HepG2 (cell line): ENCODE measurements around the gene NYNRIN. TPM values are rescaled to one million over a fixed set of nuclear protein-coding genes. Genes with fewer than 3 reads are reported as not detected.
A peak's percentile ranks its signal among the peaks of the same experiment; 100 is the strongest.

Experiments used
- CEBPB ChIP-seq: IDR thresholded peaks from 2 replicates; pipeline ENCODE4 v1.6.1; 2011; ENCODE audit warnings: low read depth, low read length, improper control_type of control experiment, borderline replicate concordance
- EEA1 ChIP-seq: sonication (generic); formaldehyde crosslinking; IDR thresholded peaks from 2 replicates; pipeline ENCODE4 v1.5.1; 2020; ENCODE audit warnings: mild to moderate bottlenecking, missing genetic modification reagents, borderline replicate concordance
- EHMT2 ChIP-seq: fragments of 200-600 bp; sonication (generic); IDR thresholded peaks from 2 replicates; pipeline ENCODE4 v1.7.0; 2017; ENCODE audit warnings: antibody characterized with exemption, low read depth, low read length, borderline replicate concordance
- FOXA1 ChIP-seq, 2 experiments: fragments of 450-650 bp in 1 of 2; sonication (generic) in 1 of 2; formaldehyde crosslinking in 1 of 2; IDR thresholded peaks; 2 replicates each; pipeline versions ENCODE4 v1.4.0 to v1.6.1; 2016 to 2020; ENCODE audit warnings: missing genetic modification reagents in 1 of 2
- FOXK2 ChIP-seq: fragments of 450-650 bp; IDR thresholded peaks from 2 replicates; pipeline ENCODE4 v1.6.1; 2016
- HDAC6 ChIP-seq: fragments of 200-600 bp; sonication (generic); IDR thresholded peaks from 2 replicates; pipeline ENCODE4 v1.7.0; 2017; ENCODE audit warnings: mild to moderate bottlenecking, antibody characterized with exemption, low read length, low read depth
- LCORL ChIP-seq, 2 experiments: fragments of 450-650 bp in 1 of 2; sonication (generic) in 1 of 2; formaldehyde crosslinking in 1 of 2; IDR thresholded peaks; 2 replicates each; pipeline versions ENCODE4 v1.5.0 to v1.6.1; 2017 to 2020; ENCODE audit warnings: antibody characterized with exemption in 1 of 2, missing genetic modification reagents in 1 of 2
- NAIF1 ChIP-seq: sonication (generic); formaldehyde crosslinking; IDR thresholded peaks from 2 replicates; pipeline ENCODE4 v1.5.0; 2020; ENCODE audit warnings: mild to moderate bottlenecking, missing genetic modification reagents, borderline replicate concordance
- NCOA1 ChIP-seq: sonication (generic); formaldehyde crosslinking; IDR thresholded peaks from 2 replicates; pipeline ENCODE4 v1.9.0; 2021; ENCODE audit warnings: missing genetic modification reagents
- NR2F6 ChIP-seq, 2 experiments: IDR thresholded peaks; 2 replicates each; pipeline ENCODE4 v1.6.1; 2016; ENCODE audit warnings: antibody characterized with exemption in 1 of 2, mild to moderate bottlenecking in 1 of 2
- PAF1 ChIP-seq: IDR thresholded peaks from 2 replicates; pipeline ENCODE4 v1.6.1; 2016; ENCODE audit warnings: missing genetic modification reagents, missing compliant biosample characterization
- RARA ChIP-seq: IDR thresholded peaks from 2 replicates; pipeline ENCODE4 v1.6.1; 2016; ENCODE audit warnings: missing genetic modification reagents, missing compliant biosample characterization
- REL ChIP-seq: sonication (generic); formaldehyde crosslinking; conservative IDR thresholded peaks from 2 replicates; pipeline ENCODE4 v1.8.0; 2022; ENCODE audit warnings: mild to moderate bottlenecking, missing genetic modification reagents, moderate library complexity
- REXO4 ChIP-seq: sonication (generic); formaldehyde crosslinking; IDR thresholded peaks from 2 replicates; pipeline ENCODE4 v1.8.0; 2022; ENCODE audit warnings: missing genetic modification reagents, mild to moderate bottlenecking, borderline replicate concordance
- YEATS4 ChIP-seq: sonication (generic); formaldehyde crosslinking; IDR thresholded peaks from 2 replicates; pipeline ENCODE4 v1.4.0; 2020; ENCODE audit warnings: missing genetic modification reagents, borderline replicate concordance
- ZBTB49 ChIP-seq: sonication (generic); formaldehyde crosslinking; IDR thresholded peaks from 2 replicates; pipeline ENCODE4 v1.4.0; 2020; ENCODE audit warnings: missing genetic modification reagents, borderline replicate concordance
- ZNF136 ChIP-seq: sonication (generic); formaldehyde crosslinking; IDR thresholded peaks from 2 replicates; pipeline ENCODE4 v1.8.1; 2022; ENCODE audit warnings: low read depth, mild to moderate bottlenecking, moderate library complexity, missing genetic modification reagents
- ZNF335 ChIP-seq: sonication (generic); formaldehyde crosslinking; IDR thresholded peaks from 2 replicates; pipeline ENCODE4 v1.4.0; 2020; ENCODE audit warnings: missing genetic modification reagents
- polyA plus RNA-seq, 8 experiments: library from polyadenylated mRNA; depleted of rRNA in 3 of 8; stranded (reverse) in 7 of 8; unstranded in 1 of 8; fragments of >200 nt; fragmentation: Illumina TruSeq in 4 of 8; extraction: Trizol in 4 of 8; gene quantifications; 2 replicates each; pipeline versions ENCODE4 v1.2.1 to v1.2.3, GENCODE V29; 2011 to 2016; ENCODE audit warnings: low read depth in 4 of 8, missing spikeins in 1 of 8, mixed read lengths in 1 of 8; ENCODE audit not compliant: insufficient read depth in 1 of 8
- total RNA-seq, 5 experiments: library from RNA; depleted of rRNA; stranded (reverse); fragments of >200 nt; fragmentation: Illumina TruSeq; extraction: Trizol; gene quantifications; 2 replicates each; pipeline ENCODE4 v1.2.3, GENCODE V29; 2016; ENCODE audit warnings: low read depth in 1 of 5
- TF ChIP-seq, protein P1 (sequence below): sonication (generic); formaldehyde crosslinking; IDR thresholded peaks from 2 replicates; pipeline ENCODE4 v1.4.0; 2020; ENCODE audit warnings: low read depth, missing genetic modification reagents
- TF ChIP-seq, protein P2 (sequence below): sonication (generic); formaldehyde crosslinking; IDR thresholded peaks from 2 replicates; pipeline ENCODE4 v1.5.1; 2020; ENCODE audit warnings: mild to moderate bottlenecking, missing genetic modification reagents, moderate library complexity
- TF ChIP-seq, protein P3 (sequence below): sonication (generic); formaldehyde crosslinking; IDR thresholded peaks from 2 replicates; pipeline ENCODE4 v1.5.0; 2020; ENCODE audit warnings: missing genetic modification reagents

The NYNRIN gene
- total and polyA plus RNA-seq, 2 of the 13 experiments (the other 11 are each of a cell fraction or from before 2014, with no cell fraction given): 0.63 to 1.1 TPM

DNA sequence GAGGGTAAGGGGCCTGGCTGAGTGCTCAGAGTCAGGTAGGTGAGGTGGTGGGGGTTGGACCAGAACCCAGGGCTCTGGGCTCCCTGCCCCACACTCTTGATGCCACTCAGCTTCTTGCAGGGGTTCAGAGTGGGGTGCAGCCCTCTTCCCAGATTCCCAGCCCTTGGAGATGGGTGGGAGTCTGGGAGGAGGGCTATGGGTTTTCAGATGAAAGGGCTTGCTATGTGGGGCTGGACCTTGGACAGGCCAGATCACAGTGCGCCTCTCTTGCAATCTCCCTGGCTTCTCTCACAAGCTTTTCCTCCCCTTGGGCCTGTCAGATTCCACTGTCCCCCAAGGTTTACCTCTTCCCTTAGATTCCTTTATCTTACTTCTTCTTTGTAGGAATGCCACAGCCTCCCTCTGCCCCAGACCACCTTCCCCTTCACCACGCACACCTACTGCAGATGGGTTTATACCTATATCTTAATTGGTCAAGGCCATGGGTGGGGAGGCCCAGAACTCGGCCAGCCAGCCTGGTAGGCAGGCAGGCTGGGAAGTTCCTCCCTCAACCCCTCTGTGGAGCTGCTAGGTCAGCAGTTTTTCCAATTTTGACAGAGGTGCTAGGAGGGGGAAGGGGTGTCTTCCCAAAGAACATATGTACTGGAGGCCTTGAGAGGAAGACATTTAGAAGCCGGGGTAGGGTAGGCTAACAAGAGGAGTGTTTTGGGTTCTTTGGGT lies 1.4 kb downstream of the NYNRIN start (continued):
- TF ChIP-seq, protein P1, sequence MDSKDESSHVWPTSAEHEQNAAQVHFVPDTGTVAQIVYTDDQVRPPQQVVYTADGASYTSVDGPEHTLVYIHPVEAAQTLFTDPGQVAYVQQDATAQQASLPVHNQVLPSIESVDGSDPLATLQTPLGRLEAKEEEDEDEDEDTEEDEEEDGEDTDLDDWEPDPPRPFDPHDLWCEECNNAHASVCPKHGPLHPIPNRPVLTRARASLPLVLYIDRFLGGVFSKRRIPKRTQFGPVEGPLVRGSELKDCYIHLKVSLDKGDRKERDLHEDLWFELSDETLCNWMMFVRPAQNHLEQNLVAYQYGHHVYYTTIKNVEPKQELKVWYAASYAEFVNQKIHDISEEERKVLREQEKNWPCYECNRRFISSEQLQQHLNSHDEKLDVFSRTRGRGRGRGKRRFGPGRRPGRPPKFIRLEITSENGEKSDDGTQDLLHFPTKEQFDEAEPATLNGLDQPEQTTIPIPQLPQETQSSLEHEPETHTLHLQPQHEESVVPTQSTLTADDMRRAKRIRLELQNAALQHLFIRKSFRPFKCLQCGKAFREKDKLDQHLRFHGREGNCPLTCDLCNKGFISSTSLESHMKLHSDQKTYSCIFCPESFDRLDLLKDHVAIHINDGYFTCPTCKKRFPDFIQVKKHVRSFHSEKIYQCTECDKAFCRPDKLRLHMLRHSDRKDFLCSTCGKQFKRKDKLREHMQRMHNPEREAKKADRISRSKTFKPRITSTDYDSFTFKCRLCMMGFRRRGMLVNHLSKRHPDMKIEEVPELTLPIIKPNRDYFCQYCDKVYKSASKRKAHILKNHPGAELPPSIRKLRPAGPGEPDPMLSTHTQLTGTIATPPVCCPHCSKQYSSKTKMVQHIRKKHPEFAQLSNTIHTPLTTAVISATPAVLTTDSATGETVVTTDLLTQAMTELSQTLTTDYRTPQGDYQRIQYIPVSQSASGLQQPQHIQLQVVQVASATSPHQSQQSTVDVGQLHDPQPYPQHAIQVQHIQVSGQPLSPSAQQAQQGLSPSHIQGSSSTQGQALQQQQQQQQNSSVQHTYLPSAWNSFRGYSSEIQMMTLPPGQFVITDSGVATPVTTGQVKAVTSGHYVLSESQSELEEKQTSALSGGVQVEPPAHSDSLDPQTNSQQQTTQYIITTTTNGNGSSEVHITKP (CRISPR knock-in tag): no peak
- peak; percentile 11; the same call in 1 of the 2 replicates for TF ChIP-seq CEBPB
- no peak for TF ChIP-seq FOXK2
- no peak for TF ChIP-seq NCOA1 (CRISPR knock-in tag)
- TF ChIP-seq NR2F6 (IDR thresholded peaks at IDR 0.05): no peak
- no peak for TF ChIP-seq NR2F6 (CRISPR knock-in tag; IDR thresholded peaks at IDR 0.05)
- TF ChIP-seq, protein P2, sequence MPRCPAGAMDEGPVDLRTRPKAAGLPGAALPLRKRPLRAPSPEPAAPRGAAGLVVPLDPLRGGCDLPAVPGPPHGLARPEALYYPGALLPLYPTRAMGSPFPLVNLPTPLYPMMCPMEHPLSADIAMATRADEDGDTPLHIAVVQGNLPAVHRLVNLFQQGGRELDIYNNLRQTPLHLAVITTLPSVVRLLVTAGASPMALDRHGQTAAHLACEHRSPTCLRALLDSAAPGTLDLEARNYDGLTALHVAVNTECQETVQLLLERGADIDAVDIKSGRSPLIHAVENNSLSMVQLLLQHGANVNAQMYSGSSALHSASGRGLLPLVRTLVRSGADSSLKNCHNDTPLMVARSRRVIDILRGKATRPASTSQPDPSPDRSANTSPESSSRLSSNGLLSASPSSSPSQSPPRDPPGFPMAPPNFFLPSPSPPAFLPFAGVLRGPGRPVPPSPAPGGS: no peak
- 0 out of 2 replicates have a peak, but pooled peaks have one; percentile 70 for TF ChIP-seq EEA1 (CRISPR knock-in tag)
- no peak for TF ChIP-seq REL
- no peak for TF ChIP-seq HDAC6
- TF ChIP-seq ZBTB49: no peak
- TF ChIP-seq NAIF1 (CRISPR knock-in tag): no peak
- no peak for TF ChIP-seq FOXA1 (IDR thresholded peaks at IDR 0.05)
- TF ChIP-seq FOXA1 (CRISPR knock-in tag; IDR thresholded peaks at IDR 0.05): no peak
- no peak for TF ChIP-seq LCORL (IDR thresholded peaks at IDR 0.05)
- no peak for TF ChIP-seq LCORL (CRISPR knock-in tag; IDR thresholded peaks at IDR 0.05)
- TF ChIP-seq, protein P3, sequence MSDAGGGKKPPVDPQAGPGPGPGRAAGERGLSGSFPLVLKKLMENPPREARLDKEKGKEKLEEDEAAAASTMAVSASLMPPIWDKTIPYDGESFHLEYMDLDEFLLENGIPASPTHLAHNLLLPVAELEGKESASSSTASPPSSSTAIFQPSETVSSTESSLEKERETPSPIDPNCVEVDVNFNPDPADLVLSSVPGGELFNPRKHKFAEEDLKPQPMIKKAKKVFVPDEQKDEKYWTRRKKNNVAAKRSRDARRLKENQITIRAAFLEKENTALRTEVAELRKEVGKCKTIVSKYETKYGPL (CRISPR knock-in tag): no peak
- TF ChIP-seq YEATS4 (CRISPR knock-in tag): no peak
- no peak for TF ChIP-seq PAF1 (CRISPR knock-in tag)
- TF ChIP-seq EHMT2: no peak
- TF ChIP-seq ZNF136 (CRISPR knock-in tag): no peak
- TF ChIP-seq RARA (CRISPR knock-in tag): no peak
- TF ChIP-seq ZNF335 (CRISPR knock-in tag): no peak
- TF ChIP-seq REXO4 (CRISPR knock-in tag): no peak
